Jurkat, Clone E6-1 (cell line): Measurements from ENCODE around the gene TRPC6.
"Not testable (repeated sequence)": the region's sequence is repeated elsewhere in the genome, so short reads cannot be mapped to it uniquely, and the experiment has no call there.

Source experiments
- DNase-seq: peaks from one replicate; pipeline ENCODE4 v3.0.0-alpha.2; 2011; ENCODE audit warnings: low read depth, low spot score
- H3K4me3 ChIP-seq: 2 replicates; pipeline ENCODE4 v1.5.1; 2011; ENCODE audit warnings: mild to moderate bottlenecking, low read length, control low read depth, moderate library complexity

Gene TRPC6

GRCh38 chr11:101466352-101466751 is 117.5 kb downstream of the TRPC6 start:
- DNase-seq = no peak
- no peak overlapping the region for H3K4me3 ChIP-seq

DNA sequence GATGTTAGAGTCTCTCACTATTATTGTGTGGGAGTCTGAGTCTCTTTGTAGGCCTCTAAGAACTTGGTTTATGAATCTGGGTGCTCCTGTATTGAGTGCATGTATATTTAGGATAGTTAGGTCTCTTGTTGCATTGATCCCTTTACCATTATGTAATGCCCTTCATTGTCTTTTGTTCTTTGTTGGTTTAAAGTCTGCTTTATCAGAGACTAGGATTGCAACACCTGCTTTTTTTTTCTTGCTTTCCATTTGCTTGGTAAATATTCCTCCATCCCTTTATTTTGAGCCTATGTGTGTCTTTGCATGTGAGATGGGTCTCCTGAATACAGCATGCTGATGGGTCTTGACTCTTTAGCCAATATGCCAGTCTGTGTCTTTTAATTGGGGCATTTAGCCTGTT is 119.4 kb downstream of the TRPC6 start:
- not testable (repeated sequence) for DNase-seq, H3K4me3 ChIP-seq

DNA sequence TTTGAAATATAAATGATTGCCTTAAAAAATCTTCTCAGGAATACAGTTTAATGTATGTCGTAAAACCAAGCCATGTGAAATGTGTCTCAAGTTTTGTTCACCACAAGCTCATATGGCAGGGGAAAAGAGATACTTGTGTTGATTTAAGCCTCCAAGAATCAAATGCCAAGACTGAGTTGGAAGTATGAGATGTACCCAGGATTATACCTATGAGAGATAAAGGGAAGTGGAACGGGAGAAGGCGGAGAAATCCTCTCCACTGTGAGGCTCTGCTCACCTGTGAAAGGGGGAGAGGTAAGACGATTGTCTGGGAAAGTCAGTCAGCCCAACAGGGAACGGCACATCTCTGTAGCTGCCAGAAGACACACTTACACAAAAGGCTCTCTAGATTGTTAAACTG is 124.8 kb downstream of the TRPC6 start:
- no peak for DNase-seq
- H3K4me3 ChIP-seq = no peak overlapping the region

- no peak overlapping the region for H3K4me3 ChIP-seq
- no peak for DNase-seq
These were observed 125.6 kb downstream of the TRPC6 start for GRCh38 chr11:101458161-101458560.

GRCh38 chr11:101456812-101457211 is 127.0 kb downstream of the TRPC6 start:
- peak; percentile 1 for DNase-seq
- H3K4me3 ChIP-seq = no peak overlapping the region

DNA sequence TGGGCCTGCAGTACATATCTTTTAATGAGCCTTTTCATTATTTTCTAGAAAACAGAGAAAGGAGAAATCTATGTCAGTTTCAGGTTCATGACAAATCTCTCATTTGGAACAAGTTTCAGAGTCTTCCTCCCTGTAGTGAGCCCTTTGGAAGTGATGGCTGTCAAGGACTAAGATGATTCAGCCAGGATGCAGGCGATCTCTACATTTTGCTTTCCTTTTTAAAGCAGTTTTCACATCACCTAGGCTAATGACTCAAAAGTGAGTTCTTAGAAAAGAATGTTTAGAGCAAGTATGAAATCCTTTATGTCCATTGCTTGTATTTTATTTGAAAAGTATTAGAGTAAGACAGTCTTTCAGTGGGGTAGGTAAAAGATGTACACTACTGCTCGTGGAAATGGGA is 130.1 kb downstream of the TRPC6 start:
- DNase-seq = no peak

GRCh38 chr11:101448881-101449442 is 134.8 kb downstream of the TRPC6 start:
- H3K4me3 ChIP-seq = no peak overlapping the region

More for the DNA sequence above, 130.1 kb downstream of the TRPC6 start:
- H3K4me3 ChIP-seq = no peak overlapping the region

DNA sequence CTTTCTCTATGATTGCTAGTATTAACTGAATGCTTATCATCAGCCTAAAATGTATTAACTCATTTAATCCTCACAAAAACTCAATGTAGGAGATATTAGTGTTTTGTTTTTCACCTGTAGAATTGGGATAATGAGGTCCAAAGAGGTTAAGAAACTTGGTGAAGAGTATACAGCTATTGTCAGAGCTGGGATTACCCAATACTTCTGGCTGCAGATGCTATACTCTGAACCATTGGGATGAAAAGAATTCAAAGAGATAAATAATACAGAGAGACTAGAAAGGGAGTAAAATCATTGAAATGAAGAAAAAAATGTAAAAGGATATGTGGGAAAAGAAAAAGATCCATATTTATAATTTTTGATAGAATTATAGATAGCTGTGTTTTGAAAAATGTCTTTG is 137.1 kb downstream of the TRPC6 start:
- no peak for DNase-seq
- no peak overlapping the region for H3K4me3 ChIP-seq

More at GRCh38 chr11:101448881-101449442, 134.8 kb downstream of the TRPC6 start:
- no peak for DNase-seq

- no peak overlapping the region for H3K4me3 ChIP-seq
- no peak for DNase-seq
These were observed 137.6 kb downstream of the TRPC6 start for GRCh38 chr11:101446238-101446637.

DNA sequence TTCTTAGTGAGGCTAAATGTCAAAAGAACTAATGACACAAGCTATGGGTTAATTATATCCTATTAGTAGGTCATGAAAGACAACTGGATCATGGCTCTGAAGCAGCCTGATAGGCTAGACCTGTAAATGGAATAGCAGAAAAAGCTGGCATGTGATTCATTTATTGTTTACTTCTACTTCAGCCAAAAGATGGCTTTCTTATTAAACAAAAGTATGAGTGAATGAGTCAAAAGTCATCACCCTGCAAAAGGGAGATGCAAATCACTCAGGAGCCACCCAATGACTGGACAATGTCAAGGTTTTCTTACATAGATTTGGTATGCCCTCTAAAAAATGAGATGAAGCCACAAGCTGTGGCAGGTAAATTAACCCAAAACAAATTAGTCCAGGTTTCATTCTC is 138.0 kb downstream of the TRPC6 start:
- no peak for DNase-seq
- no peak overlapping the region for H3K4me3 ChIP-seq

- DNase-seq = no peak
- no peak overlapping the region for H3K4me3 ChIP-seq
These were observed 139.0 kb downstream of the TRPC6 start for GRCh38 chr11:101444851-101445250.

DNA sequence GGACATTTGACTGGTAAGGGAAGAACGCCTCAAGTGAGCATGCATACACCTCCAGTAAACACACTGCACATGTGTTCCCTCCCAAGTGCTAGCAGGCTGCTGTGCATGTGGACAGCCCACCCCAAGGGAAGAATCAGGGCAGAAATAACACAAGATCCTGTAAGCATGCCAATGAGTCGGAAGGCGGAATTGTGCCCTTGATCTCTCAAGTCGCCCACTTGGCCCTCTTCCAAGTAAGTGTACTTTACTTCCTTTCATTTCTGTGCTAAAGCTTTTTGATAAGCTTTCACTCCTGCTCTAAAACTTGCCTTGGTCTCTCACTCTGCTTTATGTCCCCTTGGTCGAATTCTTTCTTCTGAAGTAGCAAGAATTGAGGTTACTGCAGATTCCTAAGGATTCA is 139.6 kb downstream of the TRPC6 start:
- DNase-seq = peak; percentile 38
- H3K4me3 ChIP-seq = no peak overlapping the region

DNA sequence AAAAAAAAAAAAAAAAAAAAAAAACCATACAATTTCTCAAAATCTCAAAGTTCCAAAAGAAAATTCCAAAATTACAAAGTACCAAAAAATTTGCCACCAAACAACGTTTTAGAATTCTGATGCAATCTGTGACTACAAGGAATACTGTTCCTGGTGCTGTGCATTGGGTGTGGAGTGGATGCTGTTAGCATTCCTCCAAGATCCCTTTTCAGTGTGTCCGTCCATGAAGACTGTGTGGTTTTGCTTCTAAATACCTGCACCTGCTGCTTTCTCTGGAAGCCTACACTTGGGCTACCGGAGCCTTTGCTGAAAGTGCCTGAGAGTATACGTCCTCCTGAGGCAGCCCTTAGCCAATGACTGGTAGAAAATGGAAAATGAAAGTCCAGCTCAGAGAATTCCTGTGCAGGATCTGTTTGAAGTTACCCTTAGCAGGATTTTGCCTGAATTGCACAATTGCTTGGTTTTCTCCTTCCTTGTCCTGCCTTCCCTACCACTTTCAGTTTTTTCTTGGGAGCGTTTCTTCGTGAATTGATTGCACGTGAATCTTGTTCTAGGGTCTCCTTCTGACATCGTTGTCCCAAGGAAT is 140.8 kb downstream of the TRPC6 start:
- no peak for DNase-seq
- no peak overlapping the region for H3K4me3 ChIP-seq

DNA sequence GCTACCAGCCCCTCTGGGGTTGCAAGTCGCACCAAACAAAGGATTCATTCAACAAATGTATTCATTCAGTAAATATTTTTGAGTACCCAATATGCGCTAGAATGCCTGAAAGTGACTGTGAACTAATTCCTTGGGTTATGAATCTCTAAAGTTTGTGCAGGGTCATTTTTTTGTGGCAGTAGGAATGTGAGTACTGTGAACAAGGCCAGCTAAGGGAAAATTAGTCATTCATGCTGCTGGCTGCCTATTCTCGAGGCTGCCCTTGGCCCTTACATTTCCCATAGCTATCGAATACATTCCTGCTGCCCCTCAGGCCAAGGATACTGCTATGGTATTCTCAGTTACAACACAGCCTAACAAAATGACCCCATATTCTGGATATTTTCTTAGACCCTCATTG is 141.6 kb downstream of the TRPC6 start:
- DNase-seq = no peak
- no peak overlapping the region for H3K4me3 ChIP-seq

GRCh38 chr11:101441747-101442146 is 142.1 kb downstream of the TRPC6 start:
- no peak for DNase-seq
- no peak overlapping the region for H3K4me3 ChIP-seq

DNA sequence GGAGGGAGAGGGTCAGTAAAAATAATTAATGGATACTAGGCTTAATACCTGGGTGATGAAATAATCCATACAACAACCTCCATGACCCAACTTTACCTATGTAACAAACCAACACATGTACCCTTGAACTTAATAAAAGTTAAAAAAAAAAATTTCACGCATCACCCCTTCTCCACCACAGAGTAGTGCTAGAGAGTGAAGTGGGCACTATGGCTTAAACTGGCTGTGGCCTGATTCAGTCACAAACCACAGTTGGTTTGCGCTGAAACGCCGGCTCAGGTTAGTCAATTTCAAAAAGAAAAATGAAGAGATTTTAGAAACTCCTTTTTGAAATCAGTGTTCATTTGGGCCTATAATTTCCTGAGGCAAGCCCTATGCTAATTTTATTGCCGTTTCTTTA is 144.3 kb downstream of the TRPC6 start:
- H3K4me3 ChIP-seq = no peak overlapping the region
- no peak for DNase-seq

GRCh38 chr11:101438708-101439107 is 145.1 kb downstream of the TRPC6 start:
- not testable (repeated sequence) for H3K4me3 ChIP-seq, DNase-seq

- no peak overlapping the region for H3K4me3 ChIP-seq
- DNase-seq = no peak
These were observed 145.7 kb downstream of the TRPC6 start for GRCh38 chr11:101438126-101438525.

DNA sequence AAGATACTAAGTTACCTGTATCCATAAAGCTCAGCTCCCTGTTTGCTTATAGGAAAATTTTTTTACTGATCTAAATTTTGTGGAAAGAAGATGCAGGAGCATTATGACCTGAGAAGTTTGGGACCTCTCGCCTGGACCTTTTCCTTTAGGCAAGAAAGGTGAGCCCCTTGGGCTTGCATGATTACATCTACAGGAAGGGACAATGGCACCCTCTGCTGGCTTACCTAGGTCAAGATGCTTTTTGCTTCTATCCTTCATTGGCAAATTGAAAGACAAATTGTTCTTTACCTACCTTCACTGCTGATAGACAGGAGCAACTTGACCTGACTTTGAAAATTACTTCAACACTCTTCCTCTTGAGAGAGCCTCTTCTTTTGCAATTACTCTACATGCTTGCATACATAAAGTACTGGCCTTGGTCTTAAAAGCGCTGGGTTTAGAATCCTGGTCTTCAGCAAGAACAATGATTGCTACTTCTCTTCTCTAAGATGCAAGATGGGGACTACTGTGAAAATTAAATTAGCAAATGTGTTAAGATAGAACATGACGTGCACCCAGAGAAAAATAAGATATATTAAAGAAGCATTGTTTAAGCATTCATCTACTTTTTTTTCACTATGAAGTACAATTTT is 147.2 kb downstream of the TRPC6 start:
- no peak overlapping the region for H3K4me3 ChIP-seq
- DNase-seq = peak; percentile 42

- DNase-seq = no peak
- no peak overlapping the region for H3K4me3 ChIP-seq
These were observed 148.3 kb downstream of the TRPC6 start for GRCh38 chr11:101435408-101435973.
